Hypothalamus (tissue), 51 donors: ENCODE measurements around the gene VWA2.

Experiments
- DNase-seq, 51 donors: peaks; one replicate each; lab custom pipeline; 2025; lab: John Stamatoyannopoulos, UW

The VWA2 gene

GRCh38 chr10:114246679-114247305 lies 7.7 kb downstream of the VWA2 start:
- no peak for DNase-seq

DNA sequence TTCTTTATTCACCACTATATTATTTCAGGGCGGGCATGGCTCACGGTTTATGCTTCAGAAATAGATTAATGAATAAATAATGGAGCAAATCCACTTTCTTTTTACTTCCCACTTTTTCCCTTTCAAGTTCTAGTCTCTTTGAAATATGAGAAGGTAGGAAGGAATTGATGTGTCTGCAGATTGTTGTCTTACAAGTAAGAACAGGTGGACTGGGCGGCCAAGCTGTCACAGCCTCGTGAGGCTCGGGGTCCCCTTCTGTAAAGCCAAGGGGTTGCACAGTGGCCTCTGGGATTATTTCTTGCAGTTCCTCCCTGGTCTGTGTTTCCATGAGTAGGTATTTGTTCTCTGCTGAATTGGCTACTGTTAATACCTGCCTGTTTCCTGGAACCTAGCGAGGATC lies 11.2 kb downstream of the VWA2 start:
- no peak for DNase-seq

- no peak for DNase-seq
These were observed 11.7 kb downstream of the VWA2 start for GRCh38 chr10:114250716-114251115.

DNA sequence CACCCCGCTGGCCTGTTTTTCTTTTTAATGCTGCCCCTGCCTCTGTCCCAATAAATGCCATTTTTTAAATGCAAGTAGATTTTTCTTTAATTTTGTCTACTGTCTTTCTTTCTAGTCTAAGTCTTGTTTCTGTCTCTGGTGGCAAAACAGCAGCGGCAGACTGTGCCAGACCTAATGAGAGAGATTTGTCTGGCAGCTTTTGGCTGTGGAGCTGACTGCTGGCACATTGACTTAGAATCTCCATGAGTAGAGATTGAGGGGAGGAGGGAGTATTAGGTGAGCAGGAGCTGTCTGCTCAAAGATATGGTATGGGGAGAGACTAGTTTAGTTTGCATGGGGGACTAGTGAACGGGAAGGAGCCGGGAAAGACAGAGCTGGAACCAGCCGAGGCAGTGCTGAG lies 13.0 kb downstream of the VWA2 start:
- no peak for DNase-seq

DNA sequence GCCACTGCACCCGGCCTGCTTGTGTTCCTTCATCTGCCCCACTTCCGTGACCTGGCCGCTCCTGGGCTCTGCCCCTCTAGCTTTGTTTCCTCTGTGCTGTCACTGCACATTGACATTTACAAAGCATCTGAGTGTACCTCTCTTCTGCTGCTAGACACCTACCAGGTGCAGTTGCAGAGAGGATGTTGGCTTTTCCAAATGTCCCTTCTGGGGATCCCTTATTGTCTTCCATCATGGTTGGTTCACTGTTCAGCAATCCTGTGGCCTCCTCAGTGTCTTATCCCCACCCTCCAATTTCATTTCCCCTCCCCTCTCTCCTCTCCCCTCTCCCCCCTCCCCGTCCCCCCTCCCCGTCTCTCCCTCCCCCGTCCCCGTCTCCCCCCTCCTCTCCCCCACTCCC lies 13.8 kb downstream of the VWA2 start:
- no peak for DNase-seq

DNA sequence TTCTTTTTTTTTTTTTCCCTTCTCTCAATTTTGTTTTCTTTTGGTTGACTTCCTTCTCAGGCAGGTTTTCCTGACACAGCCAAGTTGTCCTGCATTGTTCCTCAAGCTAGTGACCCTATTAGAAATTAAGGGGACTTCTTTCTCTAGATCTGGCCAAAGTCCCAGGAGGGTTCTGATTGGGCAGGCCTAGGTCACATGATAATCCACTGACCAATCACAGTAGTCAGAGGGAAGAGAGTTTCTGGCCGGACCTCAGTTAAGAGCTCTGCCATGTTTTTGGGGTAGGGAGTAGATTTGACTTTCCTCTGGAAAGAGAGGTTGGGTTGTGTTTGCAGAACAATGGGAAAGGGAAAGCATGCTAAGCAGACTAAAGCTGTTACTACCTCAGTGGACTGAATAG lies 16.2 kb downstream of the VWA2 start:
- DNase-seq: no peak

DNA sequence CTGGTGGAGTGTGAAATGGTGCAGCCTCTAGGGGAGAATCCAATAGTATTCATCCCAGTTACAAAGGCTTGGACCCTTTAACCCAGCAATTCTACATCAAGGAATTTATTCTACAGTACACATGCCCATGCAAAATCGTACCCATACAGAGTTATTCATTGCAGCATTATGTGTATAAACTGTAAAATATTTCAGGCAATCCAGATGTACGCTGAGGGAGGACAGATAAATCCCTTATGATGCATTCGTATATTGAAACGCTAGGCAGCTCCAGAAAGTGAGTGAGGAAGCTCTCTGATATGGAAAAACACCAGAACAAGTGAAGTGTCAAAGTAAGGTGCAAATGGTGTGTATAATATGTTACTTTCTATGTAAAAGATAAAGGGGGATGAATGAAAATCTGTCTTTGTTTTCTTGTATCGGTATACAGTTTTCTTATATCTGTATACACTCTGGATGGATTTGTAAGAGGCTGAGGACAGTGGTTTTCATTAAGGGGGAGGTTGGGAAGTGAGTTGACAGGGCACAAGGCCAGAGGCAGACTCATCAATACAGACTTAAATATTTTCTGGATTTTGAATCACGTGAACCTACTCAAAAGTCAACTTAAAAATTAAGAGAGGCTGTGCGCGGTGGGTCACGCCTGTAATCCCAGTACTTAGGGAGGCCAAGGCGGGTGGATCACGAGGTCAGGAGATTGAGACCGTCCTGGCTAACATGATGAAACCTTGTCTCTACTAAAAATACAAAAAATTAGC lies 17.1 kb downstream of the VWA2 start:
- DNase-seq: no peak

GRCh38 chr10:114256822-114257221 lies 17.8 kb downstream of the VWA2 start:
- DNase-seq: no peak

GRCh38 chr10:114257498-114257897 lies 18.4 kb downstream of the VWA2 start:
- no peak for DNase-seq

DNA sequence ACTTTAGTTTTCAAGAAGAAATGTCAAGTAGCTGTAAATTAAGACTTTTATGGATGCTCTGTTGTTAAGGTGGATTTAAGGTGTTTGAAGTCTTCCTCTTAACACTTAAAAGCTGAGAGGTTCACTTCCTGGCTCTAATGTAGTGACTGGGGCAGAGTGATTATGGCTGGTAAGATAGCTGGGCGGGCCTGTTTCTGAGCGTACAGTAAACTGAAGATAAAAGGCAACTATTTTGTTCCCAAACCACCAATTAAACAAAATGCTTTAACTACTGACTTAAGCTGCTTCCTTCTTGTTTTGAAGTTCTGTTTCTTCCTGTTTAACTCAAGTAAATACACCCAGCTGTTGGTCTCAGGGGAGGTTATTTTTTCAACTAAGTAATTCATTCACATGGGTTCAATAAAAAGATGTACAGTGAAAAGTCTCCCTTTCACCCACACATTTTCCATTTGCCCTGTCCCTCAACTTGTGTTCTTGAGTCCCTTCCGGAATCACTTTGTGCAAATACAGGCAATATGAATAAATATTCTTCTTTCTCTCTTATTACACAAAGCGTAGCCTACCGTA lies 19.3 kb downstream of the VWA2 start:
- no peak for DNase-seq

DNA sequence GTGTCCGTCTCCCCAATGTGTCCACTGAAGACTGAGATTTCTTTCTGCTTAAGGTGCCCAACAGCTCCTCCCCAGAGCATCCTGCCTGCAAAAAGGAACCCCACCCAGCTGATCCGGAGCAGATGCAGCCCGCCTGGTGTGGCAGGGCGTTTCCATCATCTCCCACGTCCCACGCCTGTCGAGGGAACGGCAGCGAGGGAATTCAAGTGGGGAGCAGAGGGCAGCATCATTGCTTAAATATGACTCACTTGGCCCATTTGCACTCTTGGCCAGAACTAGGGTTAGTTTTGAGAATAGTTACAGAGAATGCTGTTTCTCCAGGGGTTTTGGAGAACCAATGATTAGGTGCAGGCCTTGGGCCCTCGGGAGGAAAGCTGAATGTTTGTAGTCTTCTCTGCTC lies 20.8 kb downstream of the VWA2 start:
- no peak for DNase-seq

- no peak for DNase-seq
These were observed 21.3 kb downstream of the VWA2 start for GRCh38 chr10:114260366-114260765.

- no peak for DNase-seq
These were observed 22.0 kb downstream of the VWA2 start for GRCh38 chr10:114261076-114261475.

GRCh38 chr10:114262496-114262895 lies 23.4 kb downstream of the VWA2 start:
- no peak for DNase-seq

GRCh38 chr10:114265392-114266053 lies 26.5 kb downstream of the VWA2 start:
- no peak for DNase-seq

DNA sequence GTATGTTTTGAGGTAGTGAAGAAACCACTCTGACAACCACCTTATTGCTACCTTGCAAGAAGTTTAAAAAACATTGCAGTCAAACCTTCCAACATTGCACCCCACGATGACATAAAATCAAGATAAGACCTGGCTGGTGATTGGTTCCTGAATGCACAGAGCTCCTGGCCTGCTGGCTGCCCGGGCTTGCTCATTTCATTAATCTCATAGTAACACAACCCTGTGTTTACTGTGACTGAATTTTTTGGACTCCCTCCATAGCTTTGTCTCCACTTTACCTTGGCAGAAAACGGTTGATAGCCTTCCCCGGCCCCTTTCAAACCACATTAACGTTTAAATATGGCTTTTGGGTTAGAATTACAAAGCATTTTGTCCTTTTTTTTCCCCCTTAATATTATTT lies 27.5 kb downstream of the VWA2 start:
- DNase-seq: no peak

DNA sequence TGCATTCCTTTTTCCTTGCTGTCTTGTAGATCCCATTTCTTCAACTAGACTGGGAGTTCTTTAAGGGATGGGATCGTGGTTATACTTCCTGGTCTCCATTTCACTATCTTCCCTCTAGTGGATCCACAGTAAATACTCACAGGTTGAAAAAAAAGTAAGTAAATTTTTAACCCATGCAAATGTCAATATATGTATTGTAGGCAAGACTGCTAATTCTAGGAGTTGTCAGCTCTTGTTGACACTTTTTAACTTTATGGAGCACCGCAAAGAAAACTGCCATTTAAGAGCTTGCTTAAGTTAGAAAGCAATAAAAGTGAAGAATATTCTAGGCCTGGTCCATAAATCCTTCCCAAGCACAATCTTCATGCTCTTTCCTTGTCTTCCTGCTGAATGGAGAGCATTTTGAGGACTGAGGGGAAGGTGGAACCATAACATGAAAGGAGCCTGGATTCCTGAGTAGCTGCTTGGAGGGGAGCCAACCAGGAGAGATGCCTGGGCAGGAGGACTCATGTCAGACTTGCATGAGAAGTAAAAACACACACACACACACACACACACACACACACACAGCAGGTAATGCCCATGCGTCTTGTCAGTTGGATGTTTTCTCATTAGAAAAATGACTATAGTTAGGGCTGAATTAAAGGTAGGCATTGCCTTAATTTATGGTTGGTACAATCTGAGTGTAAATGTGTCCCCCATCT lies 32.2 kb downstream of the VWA2 start:
- DNase-seq: no peak

- DNase-seq: no peak
These were observed 32.7 kb downstream of the VWA2 start for GRCh38 chr10:114271779-114272167.

- DNase-seq: no peak
These were observed 33.6 kb downstream of the VWA2 start for GRCh38 chr10:114272696-114273095.

- no peak for DNase-seq
These were observed 34.9 kb downstream of the VWA2 start for GRCh38 chr10:114273910-114274309.
